Endothelial cell of umbilical vein (primary cell): ENCODE data around the gene DDX42. TPM values are rescaled to one million over a fixed set of nuclear protein-coding genes. Genes with fewer than 3 reads are reported as not detected.

Experiments
- BruUV-seq: library from RNA; stranded (reverse); fragments of 400-500 nt; replicated peaks from 2 replicates; lab custom pipeline; 2021; lab: Mats Ljungman, UMichigan
- CTCF ChIA-PET: fragments of 300-600, 350-600 bp; sonication (Branson Sonifier 250); formaldehyde crosslinking; loops from one replicate; lab custom pipeline; 2021; ENCODE audit warnings: antibody characterized with exemption, inconsistent platforms; lab: Charles Lee
- POLR2A ChIA-PET: fragments of 300-600, 350-600 bp; sonication (Branson Sonifier 250); formaldehyde crosslinking; loops from one replicate; lab custom pipeline; 2021; ENCODE audit warnings: antibody characterized with exemption, inconsistent platforms; lab: Charles Lee
- DNase-seq: peaks from one replicate; pipeline ENCODE4 v3.0.0-alpha.2; 2011; ENCODE audit warnings: low read depth, low spot score
- FAIRE-seq: peaks from 2 replicates; lab custom pipeline; 2011; peaks lifted over from hg19 to GRCh38; lab: Jason Lieb, UNC
- H2AFZ ChIP-seq: 2 replicates; pipeline ENCODE4 v1.6.0; 2012; ENCODE audit warnings: low read depth, low read length, control low read depth, inconsistent platforms
- H3K27ac ChIP-seq: 2 replicates; pipeline ENCODE4 v1.5.1; 2011; ENCODE audit warnings: low read depth, mild to moderate bottlenecking, control low read depth, low read length, moderate library complexity; ENCODE audit not compliant: insufficient read depth
- H3K27me3 ChIP-seq, 2 experiments: 2 replicates each; pipeline versions ENCODE4 v1.6.0 to v1.6.1; 2011; ENCODE audit warnings: low read length in 2 of 2, mixed read lengths in 1 of 2; ENCODE audit not compliant: control insufficient read depth in 2 of 2, insufficient read depth in 2 of 2
- H3K36me3 ChIP-seq, 2 experiments: 2 replicates in 1 of 2; 3 replicates in 1 of 2; pipeline ENCODE4 v1.5.1; 2011; ENCODE audit warnings: low read length in 2 of 2, mild to moderate bottlenecking in 1 of 2, moderate library complexity in 1 of 2; ENCODE audit not compliant: control insufficient read depth in 2 of 2, insufficient read depth in 2 of 2; ENCODE audit errors: extremely low read depth in 1 of 2
- H3K4me1 ChIP-seq: 3 replicates; pipeline ENCODE4 v1.5.1; 2011; ENCODE audit warnings: mild to moderate bottlenecking, low read length; ENCODE audit not compliant: control insufficient read depth, insufficient read depth; ENCODE audit errors: extremely low read depth
- H3K4me2 ChIP-seq: 2 replicates; pipeline ENCODE4 v1.6.1; 2011; ENCODE audit warnings: low read length, control low read depth, mixed read lengths; ENCODE audit not compliant: insufficient read depth
- H3K4me3 ChIP-seq, 3 experiments: fragments of 200-600 bp in 1 of 3; sonication (generic), shearing (Covaris generic) in 1 of 3; replicated peaks in 1 of 3; 2 replicates each; pipeline ENCODE4 v1.5.1; 2011 to 2016; ENCODE audit warnings: control low read depth in 3 of 3, low read length in 3 of 3, mild to moderate bottlenecking in 2 of 3, inconsistent platforms in 1 of 3, low read depth in 1 of 3, moderate library complexity in 1 of 3; ENCODE audit not compliant: insufficient read depth in 1 of 3
- H3K79me2 ChIP-seq: 2 replicates; pipeline ENCODE4 v1.6.0; 2012; ENCODE audit warnings: low read length, inconsistent platforms; ENCODE audit not compliant: control insufficient read depth, insufficient read depth
- H3K9ac ChIP-seq: replicated peaks from 2 replicates; pipeline ENCODE3; 2011; ENCODE audit warnings: low read length, control low read depth; ENCODE audit not compliant: insufficient read depth; ENCODE audit errors: extremely low read depth
- H3K9me1 ChIP-seq: replicated peaks from 3 replicates; pipeline ENCODE4 v1.6.0; 2011; ENCODE audit warnings: mild to moderate bottlenecking, low read length; ENCODE audit not compliant: control insufficient read depth, insufficient read depth; ENCODE audit errors: extremely low read depth
- H3K9me3 ChIP-seq: replicated peaks from 2 replicates; pipeline ENCODE4 v1.5.1; 2012; ENCODE audit warnings: low read length, inconsistent platforms; ENCODE audit not compliant: control insufficient read depth, insufficient read depth
- H4K20me1 ChIP-seq: replicated peaks from 2 replicates; pipeline ENCODE3; 2011; ENCODE audit warnings: mild to moderate bottlenecking, low read length; ENCODE audit not compliant: control insufficient read depth, insufficient read depth; ENCODE audit errors: extremely low read depth
- EZH2 ChIP-seq: IDR thresholded peaks from 2 replicates; pipeline ENCODE4 v1.6.1; 2012; ENCODE audit warnings: borderline replicate concordance, low read depth, mild to moderate bottlenecking, moderate library complexity, low read length, inconsistent platforms; ENCODE audit not compliant: severe bottlenecking
- FOS ChIP-seq: IDR thresholded peaks from 2 replicates; pipeline ENCODE4 v1.6.1; 2011; ENCODE audit warnings: mild to moderate bottlenecking, low read length, moderate library complexity, borderline replicate concordance; ENCODE audit not compliant: insufficient read depth
- GATA2 ChIP-seq: IDR thresholded peaks from 2 replicates; pipeline ENCODE4 v1.7.0; 2011; ENCODE audit warnings: low read depth, mild to moderate bottlenecking, moderate library complexity, mixed read lengths, low read length; ENCODE audit not compliant: insufficient read length, insufficient read depth
- JUN ChIP-seq: IDR thresholded peaks from 2 replicates; pipeline ENCODE4 v1.6.1; 2011; ENCODE audit warnings: borderline replicate concordance, low read depth; ENCODE audit not compliant: insufficient read length, insufficient read depth
- MYC ChIP-seq: IDR thresholded peaks from one replicate; pipeline ENCODE4 v1.6.1; 2011; ENCODE audit warnings: mild to moderate bottlenecking, low read depth, low read length
- POLR2A ChIP-seq: IDR thresholded peaks from 2 replicates; pipeline ENCODE4 v1.6.1; 2012; ENCODE audit warnings: low read depth, mild to moderate bottlenecking, control low read depth, low read length
- POLR2AphosphoS5 ChIP-seq: IDR thresholded peaks from 2 replicates; pipeline ENCODE4 v1.6.1; 2012; ENCODE audit warnings: low read depth, mild to moderate bottlenecking, control low read depth, low read length, moderate library complexity; ENCODE audit not compliant: insufficient read depth
- dilution Hi-C: fragments of 300-500 bp; cut with MboI; formaldehyde crosslinking; loops from one replicate; pipeline ENCODE4 v1.15.0; 2019; ENCODE audit warnings: low sequenced_read_pairs; ENCODE audit not compliant: extremely low pct_ligation_motif_present
- intact Hi-C: fragments of 100-400 bp; cut with micrococcal nuclease; formaldehyde crosslinking; loops from one replicate; pipeline ENCODE4 v1.10.0; 2022
- polyA plus RNA-seq, 4 experiments: library from polyadenylated mRNA; depleted of rRNA in 3 of 4; stranded (reverse) in 3 of 4; unstranded in 1 of 4; fragments of >200 nt; gene quantifications; 2 replicates each; pipeline versions ENCODE4 v1.2.1 to v1.2.3, GENCODE V29; 2011 to 2012; ENCODE audit warnings: missing spikeins in 1 of 4
- total RNA-seq: library from RNA; stranded (reverse); gene quantifications from 2 replicates; pipeline ENCODE4 v1.2.3, GENCODE V29; 2021
- TF ChIP-seq, protein P1 (sequence below), 2 donors: IDR thresholded peaks; 1 replicate in 1 of 2; 2 replicates in 1 of 2; pipeline ENCODE4 v1.5.1; 2011; ENCODE audit warnings: low read length in 2 of 2, mild to moderate bottlenecking in 2 of 2, moderate library complexity in 2 of 2, control low read depth in 1 of 2, inconsistent platforms in 1 of 2, low read depth in 1 of 2; ENCODE audit not compliant: insufficient read depth in 1 of 2; ENCODE audit errors: extremely low read depth in 1 of 2
- TF ChIP-seq, protein P2 (sequence below): IDR thresholded peaks from 2 replicates; pipeline ENCODE4 v1.6.1; 2011; ENCODE audit not compliant: insufficient read depth, insufficient read length

The DDX42 gene
- total and polyA plus RNA-seq, 2 donors (not counting 3 experiments of a cell fraction or from before 2014, with no cell fraction given): 48.1 to 124 TPM

DNA sequence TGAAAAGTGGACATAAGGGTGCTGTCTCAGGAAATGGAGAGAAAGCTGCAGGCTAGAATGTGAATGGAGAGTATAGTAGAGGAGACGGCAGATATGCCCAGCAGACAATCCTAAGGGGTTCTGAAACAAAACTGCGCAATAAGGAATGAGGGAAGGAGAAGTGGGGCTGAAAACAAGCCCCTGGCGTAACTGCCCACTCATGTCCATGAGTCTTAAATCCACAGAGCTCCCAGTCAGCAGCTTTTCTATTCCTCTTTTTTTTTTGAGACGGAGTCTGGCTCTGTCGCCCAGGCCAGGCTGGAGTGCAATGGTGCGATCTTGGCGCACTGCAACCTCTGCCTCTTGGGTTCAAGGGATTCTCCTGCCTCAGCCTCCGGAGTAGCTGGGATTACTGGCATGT lies 38.3 kb upstream of the DDX42 start:
- Histone ChIP-seq H3K9me3 (no peaks in the 10 kb centered on the region), H3K9me1 (no peaks in the 10 kb centered on the region), H3K9ac (no peak overlapping the region), H2AFZ (no peak overlapping the region), H3K27me3 (no peaks in the 10 kb centered on the region), H4K20me1 (no peaks in the 10 kb centered on the region), H3K4me1 (peaks cover 5% of the 10 kb centered on the region), H3K4me3 (no peak overlapping the region), H3K27ac (no peak overlapping the region), H3K79me2 (peaks cover 14% of the 10 kb centered on the region), H3K4me2 (no peak overlapping the region), H3K36me3 (peaks cover 0 to 2% of the 10 kb centered on the region in 2 experiments)
- intact Hi-C loops: no loop called here
- no TSS peak for BruUV-seq
- POLR2A ChIA-PET: no interaction called here
- dilution Hi-C loops: no loop called here
- TF ChIP-seq, protein P1, sequence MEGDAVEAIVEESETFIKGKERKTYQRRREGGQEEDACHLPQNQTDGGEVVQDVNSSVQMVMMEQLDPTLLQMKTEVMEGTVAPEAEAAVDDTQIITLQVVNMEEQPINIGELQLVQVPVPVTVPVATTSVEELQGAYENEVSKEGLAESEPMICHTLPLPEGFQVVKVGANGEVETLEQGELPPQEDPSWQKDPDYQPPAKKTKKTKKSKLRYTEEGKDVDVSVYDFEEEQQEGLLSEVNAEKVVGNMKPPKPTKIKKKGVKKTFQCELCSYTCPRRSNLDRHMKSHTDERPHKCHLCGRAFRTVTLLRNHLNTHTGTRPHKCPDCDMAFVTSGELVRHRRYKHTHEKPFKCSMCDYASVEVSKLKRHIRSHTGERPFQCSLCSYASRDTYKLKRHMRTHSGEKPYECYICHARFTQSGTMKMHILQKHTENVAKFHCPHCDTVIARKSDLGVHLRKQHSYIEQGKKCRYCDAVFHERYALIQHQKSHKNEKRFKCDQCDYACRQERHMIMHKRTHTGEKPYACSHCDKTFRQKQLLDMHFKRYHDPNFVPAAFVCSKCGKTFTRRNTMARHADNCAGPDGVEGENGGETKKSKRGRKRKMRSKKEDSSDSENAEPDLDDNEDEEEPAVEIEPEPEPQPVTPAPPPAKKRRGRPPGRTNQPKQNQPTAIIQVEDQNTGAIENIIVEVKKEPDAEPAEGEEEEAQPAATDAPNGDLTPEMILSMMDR (IDR thresholded peaks at IDR 0.05; ENCODE audit: extremely low read depth in 1 of 2, insufficient read depth in 1 of 2, low read depth in 1 of 2, low read length in 2 of 2): no peak
- TF ChIP-seq POLR2A (no peak), GATA2 (no peak), JUN (no peak), EZH2 (no peak), POLR2AphosphoS5 (no peak), FOS (no peak), MYC (no peak)
- TF ChIP-seq, protein P2, sequence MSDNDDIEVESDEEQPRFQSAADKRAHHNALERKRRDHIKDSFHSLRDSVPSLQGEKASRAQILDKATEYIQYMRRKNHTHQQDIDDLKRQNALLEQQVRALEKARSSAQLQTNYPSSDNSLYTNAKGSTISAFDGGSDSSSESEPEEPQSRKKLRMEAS: no peak
- no peak for FAIRE-seq
- DNase-seq: no peak
- CTCF ChIA-PET: no interaction called here
